ENCODE results near the gene RMRP. TPM values are rescaled to one million over a fixed set of nuclear protein-coding genes. Genes with fewer than 3 reads are reported as not detected.

RMRP gene
- total and polyA plus RNA-seq, 2 of the 4 experiments (the other 2 are of a cell fraction), result 39.7 to 13,690 TPM

- Histone ChIP-seq H3K79me1 (ENCODE audit: low read depth in 1 of 2, low read length in 2 of 2) (peaks cover 9 to 28% of the 10 kb centered on the region in 2 experiments; a peak in 3 of 4 replicates), H3K4me3 (ENCODE audit: insufficient read depth, low read depth, low read length) (no peak overlapping the region), H3K27me3 (ENCODE audit: control insufficient read depth, insufficient read depth, low read length) (peaks cover 1% of the 10 kb centered on the region; the same call in 1 of the 2 replicates), H3K27ac (ENCODE audit: insufficient read depth, low read length) (no peak overlapping the region), H2BK20ac (ENCODE audit: low read depth, low read length) (no peak overlapping the region), H2AK5ac (ENCODE audit: low read depth, low read length) (no peak overlapping the region), H3K56ac (ENCODE audit: extremely low read depth, insufficient read depth, low read length) (no peak overlapping the region), H3K9me3 (ENCODE audit: control insufficient read depth, insufficient read depth, low read length) (no peaks in the 10 kb centered on the region), H3K4ac (ENCODE audit: low read depth, low read length) (no peak overlapping the region), H2BK5ac (ENCODE audit: low read depth, low read length, poor library complexity, severe bottlenecking) (no peak overlapping the region), H3K9ac (ENCODE audit: low read depth, low read length) (no peak overlapping the region), H2BK15ac (ENCODE audit: low read depth, low read length) (no peak overlapping the region), H4K5ac (ENCODE audit: low read depth, low read length) (no peak overlapping the region), H2AK9ac (replicated peaks; ENCODE audit: low read depth, low read length, poor library complexity) (no peak overlapping the region), H2BK120ac (ENCODE audit: low read depth, low read length) (no peak overlapping the region), H3K9me1 (ENCODE audit: insufficient read depth, low read length) (peaks cover 6% of the 10 kb centered on the region; the same call in 1 of the 2 replicates), H3K23ac (ENCODE audit: low read depth, low read length) (no peak overlapping the region), H3K14ac (replicated peaks; ENCODE audit: low read depth, low read length) (no peak overlapping the region), H4K8ac (ENCODE audit: low read depth in 2 of 2, low read length in 2 of 2) (no peak overlapping the region), H3K18ac (ENCODE audit: low read depth, low read length) (no peak overlapping the region), H3K4me2 (ENCODE audit: low read depth, low read length) (no peak overlapping the region), H3K36me3 (ENCODE audit: control insufficient read depth, insufficient read depth, low read length) (peaks cover 27% of the 10 kb centered on the region), H4K91ac (ENCODE audit: insufficient read depth, low read depth, low read length) (no peak overlapping the region), H3K4me1 (ENCODE audit: control insufficient read depth, insufficient read depth, low read length) (peaks cover 2% of the 10 kb centered on the region), H2AFZ (replicated peaks; ENCODE audit: low read length, poor library complexity) (no peak overlapping the region), H4K20me1 (ENCODE audit: insufficient read depth, low read length) (peaks cover 8% of the 10 kb centered on the region; the same call in 1 of the 2 replicates)
- dilution Hi-C loops (cut with HindIII; ENCODE audit: low sequenced_read_pairs, unreplicated experiment), result no loop called here
- BruUV-seq (replicated peaks), result no TSS peak
- ATAC-seq (ENCODE audit: low read depth) (no peak), DNase-seq (no peak)
- 100% methylated on average over 1 of the region's 7 CpGs; no CpG with 5 or more reads in 1 of the 2 experiments for WGBS, 2 experiments (ENCODE audit: extremely low coverage in 2 of 2, insufficient read length in 1 of 2)
- intact Hi-C loops (cut with micrococcal nuclease), result loop anchor here (10.0 kb wide), 1 partner anchor 77 kb away; the partner anchor contains the start of gene TPM2
- POLR2A ChIA-PET (ENCODE audit: unreplicated experiment), result interaction anchor here (0.6 kb wide), 1 partner anchor 496 kb away, joined by 4 read pairs; no protein-coding TSS in a partner anchor
- CTCF ChIA-PET, result no interaction called here
- TF ChIP-seq NFE2L2 (IDR thresholded peaks at IDR 0.05; ENCODE audit: low read depth, low read length) (no peak), ELK1 (IDR thresholded peaks at IDR 0.05; ENCODE audit: borderline replicate concordance, low read depth, low read length) (no peak), FOS (IDR thresholded peaks at IDR 0.05; ENCODE audit: low read depth, low read length) (no peak), RAD21 (IDR thresholded peaks at IDR 0.05; ENCODE audit: low read length) (no peak), MXI1 (IDR thresholded peaks at IDR 0.05; ENCODE audit: borderline replicate concordance, low read depth, low read length) (no peak), RCOR1 (IDR thresholded peaks at IDR 0.05; ENCODE audit: insufficient replicate concordance, low read length) (no peak), CTCF (conservative IDR thresholded peaks at IDR 0.05; ENCODE audit: low read depth, low read length) (no peak), SMC3 (IDR thresholded peaks at IDR 0.05; ENCODE audit: low read depth, low read length) (no peak), MAFK (IDR thresholded peaks at IDR 0.05; ENCODE audit: low read depth, low read length) (no peak), BHLHE40 (IDR thresholded peaks at IDR 0.05; ENCODE audit: low read depth, low read length) (no peak), POLR2A (IDR thresholded peaks at IDR 0.05; ENCODE audit: low read depth, low read length) (no peak), MAZ (IDR thresholded peaks at IDR 0.05; ENCODE audit: borderline replicate concordance, low read depth, low read length) (no peak), CHD1 (IDR thresholded peaks at IDR 0.05; ENCODE audit: low read depth, low read length) (no peak), CEBPB (IDR thresholded peaks at IDR 0.05; ENCODE audit: low read depth, low read length) (no peak), RFX5 (IDR thresholded peaks at IDR 0.05; ENCODE audit: low read depth, low read length) (no peak)
- TF ChIP-seq, protein P1, sequence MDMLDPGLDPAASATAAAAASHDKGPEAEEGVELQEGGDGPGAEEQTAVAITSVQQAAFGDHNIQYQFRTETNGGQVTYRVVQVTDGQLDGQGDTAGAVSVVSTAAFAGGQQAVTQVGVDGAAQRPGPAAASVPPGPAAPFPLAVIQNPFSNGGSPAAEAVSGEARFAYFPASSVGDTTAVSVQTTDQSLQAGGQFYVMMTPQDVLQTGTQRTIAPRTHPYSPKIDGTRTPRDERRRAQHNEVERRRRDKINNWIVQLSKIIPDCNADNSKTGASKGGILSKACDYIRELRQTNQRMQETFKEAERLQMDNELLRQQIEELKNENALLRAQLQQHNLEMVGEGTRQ (IDR thresholded peaks at IDR 0.05; ENCODE audit: low read depth, low read length), result no peak
- in situ Hi-C loops (cut with MboI; ENCODE audit: low sequenced_read_pairs), result no loop called here
These were observed 49.6 kb downstream of the RMRP start for GRCh38 chr9:35608221-35608620.
